Activated T-cell treated with anti-CD3 and anti-CD28 coated beads, Interleukin-2, amount 50 U/mL, for 4 hours (primary cell): ENCODE data around the gene FMR1NB. TPM values are rescaled to one million over a fixed set of nuclear protein-coding genes. Genes with fewer than 3 reads are reported as not detected.

ENCODE experiments used
- ATAC-seq, 2 donors: fragments of 200-7000 bp; cut with Tn5 transposase; one replicate each; pipeline ENCODE4 v1.10.0; 2021
- DNase-seq: peaks from one replicate; pipeline ENCODE4 v3.0.0-alpha.2; 2020
- H3K27me3 Mint-ChIP-seq: one replicate; pipeline ENCODE4 v1.8.0; 2021; ENCODE audit warnings: low read depth, mixed read lengths
- H3K36me3 Mint-ChIP-seq: one replicate; pipeline ENCODE4 v1.8.0; 2022; ENCODE audit warnings: mixed read lengths; ENCODE audit not compliant: insufficient read depth
- H3K4me1 Mint-ChIP-seq: one replicate; pipeline ENCODE4 v1.8.0; 2021; ENCODE audit warnings: low read depth, mixed read lengths
- H3K4me3 Mint-ChIP-seq: one replicate; pipeline ENCODE4 v1.8.0; 2021; ENCODE audit warnings: mild to moderate bottlenecking, moderate library complexity, mixed read lengths
- H3K9me3 Mint-ChIP-seq: one replicate; pipeline ENCODE4 v1.8.0; 2021; ENCODE audit warnings: mixed read lengths
- total RNA-seq, 3 donors: library from RNA; stranded (reverse); gene quantifications; one replicate each; pipeline ENCODE4 v1.2.1, GENCODE V29; 2021

FMR1NB gene, protein sequence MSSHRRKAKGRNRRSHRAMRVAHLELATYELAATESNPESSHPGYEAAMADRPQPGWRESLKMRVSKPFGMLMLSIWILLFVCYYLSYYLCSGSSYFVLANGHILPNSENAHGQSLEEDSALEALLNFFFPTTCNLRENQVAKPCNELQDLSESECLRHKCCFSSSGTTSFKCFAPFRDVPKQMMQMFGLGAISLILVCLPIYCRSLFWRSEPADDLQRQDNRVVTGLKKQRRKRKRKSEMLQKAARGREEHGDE
- total RNA-seq, result not detected

- Mint-ChIP-seq H3K4me3 (no peak within 1 kb of the TSS), H3K36me3 (no peaks in the 10 kb centered on the region), H3K27me3 (no peaks in the 10 kb centered on the region), H3K9me3 (no peaks in the 10 kb centered on the region), H3K4me1 (no peaks in the 10 kb centered on the region)
- ATAC-seq (no peak), DNase-seq (no peak)
Observed at GRCh38 chrX:147981038-147981752, at the start of gene FMR1NB. FMR1NB (plus strand) TSS chrX:147981337; CDS start chrX:147981403, 66 bp downstream.

GRCh38 chrX:147933815-147934214, 47.3 kb upstream of the FMR1NB start:
- Mint-ChIP-seq H3K27me3 (no peaks in the 10 kb centered on the region), H3K36me3 (peaks cover 16% of the 10 kb centered on the region), H3K4me1 (peaks cover 3% of the 10 kb centered on the region), H3K4me3 (no peak overlapping the region), H3K9me3 (no peaks in the 10 kb centered on the region)
- ATAC-seq (no peak), DNase-seq (no peak)

GRCh38 chrX:147935156-147935758, 45.9 kb upstream of the FMR1NB start:
- H3K4me3 Mint-ChIP-seq, result no peak overlapping the region
- H3K27me3 Mint-ChIP-seq, result no peaks in the 10 kb centered on the region
- DNase-seq (no peak), ATAC-seq (no peak)
- peaks cover 13% of the 10 kb centered on the region for H3K36me3 Mint-ChIP-seq
- peaks cover 1% of the 10 kb centered on the region for H3K4me1 Mint-ChIP-seq
- no peaks in the 10 kb centered on the region for H3K9me3 Mint-ChIP-seq

DNA sequence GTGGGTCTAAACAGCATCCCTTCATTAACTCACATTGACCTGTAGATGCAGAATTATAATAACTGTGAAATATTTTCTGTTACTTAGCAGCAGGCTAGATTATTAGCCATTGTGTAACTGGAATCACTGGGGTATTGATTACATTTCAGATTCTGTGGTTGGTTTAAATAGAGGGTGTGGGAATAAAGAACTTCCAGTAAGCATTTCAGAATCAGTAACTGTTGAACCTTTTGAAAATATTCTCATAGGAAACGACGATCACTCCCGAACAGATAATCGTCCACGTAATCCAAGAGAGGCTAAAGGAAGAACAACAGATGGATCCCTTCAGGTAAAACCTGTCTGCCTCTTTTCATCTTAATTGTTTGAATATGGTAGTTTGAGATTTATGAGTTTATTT, 35.9 kb upstream of the FMR1NB start:
- Mint-ChIP-seq H3K4me3 (no peak overlapping the region), H3K36me3 (peaks cover 29% of the 10 kb centered on the region), H3K27me3 (no peaks in the 10 kb centered on the region), H3K4me1 (no peaks in the 10 kb centered on the region), H3K9me3 (no peaks in the 10 kb centered on the region)
- no peak for ATAC-seq
- no peak for DNase-seq

- ATAC-seq (no peak), DNase-seq (no peak)
- H3K36me3 Mint-ChIP-seq, result peaks cover 24% of the 10 kb centered on the region
- no peaks in the 10 kb centered on the region for H3K4me1 Mint-ChIP-seq
- H3K9me3 Mint-ChIP-seq, result no peaks in the 10 kb centered on the region
- no peak overlapping the region for H3K4me3 Mint-ChIP-seq
- H3K27me3 Mint-ChIP-seq, result no peaks in the 10 kb centered on the region
Observed at GRCh38 chrX:147948531-147948930, 32.6 kb upstream of the FMR1NB start.

- no peak for ATAC-seq
- no peak for DNase-seq
- H3K4me3 Mint-ChIP-seq, result no peak overlapping the region
- no peaks in the 10 kb centered on the region for H3K4me1 Mint-ChIP-seq
- H3K9me3 Mint-ChIP-seq, result no peaks in the 10 kb centered on the region
- no peaks in the 10 kb centered on the region for H3K27me3 Mint-ChIP-seq
- peaks cover 15% of the 10 kb centered on the region for H3K36me3 Mint-ChIP-seq
Observed at GRCh38 chrX:147950352-147950751, 30.8 kb upstream of the FMR1NB start.

DNA sequence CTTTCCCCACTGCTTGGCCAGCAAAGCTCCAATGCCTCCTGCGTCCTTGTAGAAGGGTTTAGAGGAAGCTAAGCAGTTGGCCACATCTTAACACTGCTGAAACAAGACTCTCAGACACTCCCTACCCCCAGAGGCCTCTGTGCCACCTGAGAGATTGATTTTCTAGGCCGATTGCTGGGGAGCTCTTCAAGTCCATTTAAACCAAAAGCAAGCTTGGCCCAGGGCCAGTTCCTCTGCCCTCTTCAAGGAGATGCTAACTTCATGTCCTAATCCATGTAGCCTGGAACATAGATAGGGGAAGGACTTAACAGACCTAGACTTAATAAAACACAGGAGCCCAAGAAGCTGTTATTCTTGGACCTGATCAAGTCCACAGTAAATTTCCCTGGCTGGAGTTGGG, 27.2 kb upstream of the FMR1NB start:
- Mint-ChIP-seq H3K27me3 (no peaks in the 10 kb centered on the region), H3K9me3 (no peaks in the 10 kb centered on the region), H3K4me1 (no peaks in the 10 kb centered on the region), H3K4me3 (no peak overlapping the region), H3K36me3 (peaks cover 7% of the 10 kb centered on the region)
- DNase-seq (no peak), ATAC-seq (no peak)

- H3K4me3 Mint-ChIP-seq, result no peak overlapping the region
Observed at GRCh38 chrX:147957291-147957690, 23.8 kb upstream of the FMR1NB start.

DNA sequence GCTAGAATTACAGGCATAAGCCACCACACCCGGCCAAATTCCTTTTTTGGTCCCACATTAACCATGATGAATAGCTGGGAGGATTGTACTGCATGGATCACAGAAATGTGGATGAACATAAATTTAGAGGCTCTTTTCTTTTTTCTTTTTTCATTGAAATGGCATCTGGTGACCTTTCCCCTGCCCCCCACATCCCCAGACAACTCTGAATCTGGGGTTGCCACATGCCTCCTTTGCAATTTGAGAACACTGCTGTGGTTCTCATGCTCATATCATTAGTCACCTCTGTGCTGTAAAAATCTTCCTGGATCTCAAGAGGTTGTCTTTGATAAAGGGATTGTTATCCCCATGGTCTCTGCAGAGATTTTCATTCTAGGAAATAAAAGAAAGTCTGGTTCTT, 22.8 kb upstream of the FMR1NB start:
- H3K4me3 Mint-ChIP-seq, result no peak overlapping the region

More at GRCh38 chrX:147957291-147957690, 23.8 kb upstream of the FMR1NB start:
- ATAC-seq, result no peak
- Mint-ChIP-seq H3K27me3 (no peaks in the 10 kb centered on the region), H3K36me3 (no peaks in the 10 kb centered on the region), H3K4me1 (no peaks in the 10 kb centered on the region), H3K9me3 (no peaks in the 10 kb centered on the region)
- DNase-seq, result no peak

DNA sequence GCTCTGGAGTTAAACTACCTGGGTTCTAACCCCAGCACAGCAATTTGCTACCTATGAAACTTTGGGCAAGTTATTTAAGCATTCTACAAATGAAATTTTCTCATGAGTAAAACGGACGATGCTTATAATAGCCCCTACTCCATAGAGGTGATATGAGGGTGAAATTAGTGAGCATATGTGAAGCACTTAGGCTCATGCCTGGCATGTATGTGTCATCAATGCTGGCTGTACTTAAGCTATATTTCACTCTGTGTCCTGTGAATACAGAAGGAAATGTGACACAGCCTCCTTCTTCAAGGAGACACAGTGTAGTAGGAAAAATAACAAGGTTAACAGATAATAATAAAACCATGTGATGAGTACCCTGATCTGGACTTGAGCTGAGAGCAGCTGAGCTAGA, 20.4 kb upstream of the FMR1NB start:
- ATAC-seq (no peak), DNase-seq (no peak)
- Mint-ChIP-seq H3K4me3 (no peak overlapping the region), H3K9me3 (no peaks in the 10 kb centered on the region), H3K4me1 (no peaks in the 10 kb centered on the region), H3K27me3 (peaks cover 2% of the 10 kb centered on the region), H3K36me3 (no peaks in the 10 kb centered on the region)

More for the DNA sequence above, 22.8 kb upstream of the FMR1NB start:
- Mint-ChIP-seq H3K9me3 (no peaks in the 10 kb centered on the region), H3K4me1 (no peaks in the 10 kb centered on the region), H3K27me3 (no peaks in the 10 kb centered on the region), H3K36me3 (no peaks in the 10 kb centered on the region)
- DNase-seq (no peak), ATAC-seq (no peak)

- DNase-seq (no peak), ATAC-seq (no peak)
- no peaks in the 10 kb centered on the region for H3K36me3 Mint-ChIP-seq
- peaks cover 2% of the 10 kb centered on the region for H3K27me3 Mint-ChIP-seq
- H3K4me1 Mint-ChIP-seq, result no peaks in the 10 kb centered on the region
- H3K9me3 Mint-ChIP-seq, result no peaks in the 10 kb centered on the region
- no peak overlapping the region for H3K4me3 Mint-ChIP-seq
Observed at GRCh38 chrX:147962476-147962875, 18.7 kb upstream of the FMR1NB start.

DNA sequence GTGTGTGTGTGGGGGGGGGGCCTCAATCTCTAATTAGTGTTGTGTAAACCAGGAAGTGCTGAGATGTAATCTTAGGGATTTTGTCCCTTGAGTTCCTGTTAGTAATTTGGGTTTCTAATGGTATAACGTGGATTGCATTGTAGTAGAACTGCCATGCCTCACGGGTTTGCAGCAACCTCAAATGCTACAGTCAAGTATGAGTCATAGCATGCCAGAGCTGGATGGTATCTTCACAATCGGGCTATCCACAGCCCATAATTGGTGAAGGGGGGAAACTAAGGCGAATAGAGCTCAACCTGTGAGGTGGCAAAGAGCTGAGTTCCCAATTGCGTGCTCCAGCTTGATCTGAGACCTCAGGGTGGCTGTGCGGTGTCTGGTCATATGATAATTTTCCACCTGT, 2.2 kb upstream of the FMR1NB start:
- Mint-ChIP-seq H3K4me1 (no peaks in the 10 kb centered on the region), H3K4me3 (no peak overlapping the region), H3K27me3 (no peaks in the 10 kb centered on the region), H3K36me3 (no peaks in the 10 kb centered on the region), H3K9me3 (no peaks in the 10 kb centered on the region)
- ATAC-seq (no peak), DNase-seq (no peak)

DNA sequence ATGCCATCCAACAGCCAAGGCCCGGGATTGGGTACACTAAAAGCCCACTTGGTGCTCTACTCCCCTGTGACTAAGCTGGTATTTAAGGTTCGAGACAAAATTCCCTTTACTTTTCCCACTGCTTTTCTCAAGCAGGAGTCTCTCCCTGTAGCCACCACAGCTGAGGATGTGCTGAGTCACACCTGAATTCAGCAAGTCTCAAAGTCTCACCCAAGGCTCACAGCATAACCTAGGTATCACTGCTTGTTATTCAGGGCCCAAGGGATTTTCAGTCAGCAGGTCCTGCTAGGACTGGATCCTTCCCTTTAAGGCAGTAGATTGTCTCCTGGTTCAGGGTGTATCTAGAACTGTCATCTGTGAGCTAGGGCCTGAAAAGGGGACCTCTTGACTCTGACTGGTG, 39.2 kb downstream of the FMR1NB start:
- Mint-ChIP-seq H3K36me3 (no peaks in the 10 kb centered on the region), H3K27me3 (peaks cover 10% of the 10 kb centered on the region), H3K4me1 (no peaks in the 10 kb centered on the region), H3K9me3 (peaks cover 15% of the 10 kb centered on the region), H3K4me3 (no peak overlapping the region)
- DNase-seq (no peak), ATAC-seq (no peak)

DNA sequence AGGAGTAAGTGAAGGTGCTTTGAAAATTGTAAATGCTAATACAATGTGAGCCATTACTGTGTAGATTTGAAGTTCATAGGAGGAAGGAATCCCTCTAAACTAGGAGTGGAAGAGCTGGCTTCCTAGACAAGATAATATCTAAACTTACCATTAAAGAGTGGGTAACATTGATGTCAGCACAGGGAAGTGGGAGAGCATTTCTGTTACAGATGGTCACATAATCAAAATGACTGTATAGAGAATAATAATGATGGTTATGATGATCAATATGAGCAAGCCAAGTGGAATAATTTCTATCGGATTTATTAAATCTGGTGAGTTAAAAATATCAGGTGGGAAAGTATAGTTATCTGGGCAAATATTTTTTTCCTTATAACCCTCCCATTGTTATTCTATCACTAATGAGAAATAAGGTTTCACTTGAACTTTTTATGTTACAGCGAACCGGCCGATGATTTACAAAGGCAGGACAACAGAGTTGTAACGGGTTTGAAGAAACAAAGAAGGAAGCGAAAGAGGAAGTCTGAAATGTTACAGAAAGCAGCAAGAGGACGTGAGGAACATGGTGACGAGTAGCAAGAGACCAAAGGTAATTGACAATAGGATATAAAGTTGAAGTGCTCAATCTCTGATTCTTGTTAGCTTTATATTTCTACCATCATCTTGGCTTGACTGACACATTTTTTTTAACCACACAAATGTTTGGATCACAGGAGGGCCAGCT, 43.5 kb downstream of the FMR1NB start:
- no peaks in the 10 kb centered on the region for H3K36me3 Mint-ChIP-seq
- no peaks in the 10 kb centered on the region for H3K9me3 Mint-ChIP-seq
- no peaks in the 10 kb centered on the region for H3K4me1 Mint-ChIP-seq
- ATAC-seq (no peak), DNase-seq (no peak)
- H3K4me3 Mint-ChIP-seq, result no peak overlapping the region
- H3K27me3 Mint-ChIP-seq, result peaks cover 5% of the 10 kb centered on the region
